GM23338 (cell line): Measurements from ENCODE around the gene SVIL.

Experiments used
- CREB1 ChIP-seq: fragments of 250-450 bp; sonication (Bioruptor Pico); IDR thresholded peaks from 2 replicates; pipeline ENCODE4 v1.5.0; 2020; ENCODE audit warnings: low read depth, mild to moderate bottlenecking, moderate library complexity
- CTCF ChIP-seq, 2 experiments: fragments of 200-600 bp in 1 of 2; sonication (generic) in 1 of 2; conservative IDR thresholded peaks; 2 replicates each; pipeline versions ENCODE4 v1.5.1 to v1.6.1; 2016 to 2017; ENCODE audit warnings: antibody characterized with exemption in 2 of 2, low read depth in 2 of 2, mild to moderate bottlenecking in 2 of 2, moderate library complexity in 1 of 2
- EZH2 ChIP-seq: fragments of 200-600 bp; sonication (generic); IDR thresholded peaks from one replicate; pipeline ENCODE4 v1.8.0; 2017; ENCODE audit warnings: antibody characterized with exemption, mild to moderate bottlenecking, low read depth; ENCODE audit not compliant: unreplicated experiment
- EZH2phosphoT487 ChIP-seq: fragments of 200-600 bp; sonication (generic); IDR thresholded peaks from one replicate; pipeline ENCODE4 v1.8.1; 2018; ENCODE audit warnings: antibody characterized with exemption; ENCODE audit not compliant: unreplicated experiment
- JUNB ChIP-seq: IDR thresholded peaks from one replicate; pipeline ENCODE4 v1.6.1; 2016; ENCODE audit warnings: antibody characterized with exemption; ENCODE audit not compliant: unreplicated experiment
- POLR2AphosphoS5 ChIP-seq: IDR thresholded peaks from 2 replicates; pipeline ENCODE4 v1.6.1; 2016; ENCODE audit warnings: antibody characterized with exemption, low read depth
- REST ChIP-seq: IDR thresholded peaks from one replicate; pipeline ENCODE4 v1.6.1; 2018; ENCODE audit warnings: antibody characterized with exemption; ENCODE audit not compliant: unreplicated experiment
- ZNF114 ChIP-seq: fragments of 250-450 bp; sonication (Bioruptor Pico); IDR thresholded peaks from 2 replicates; pipeline ENCODE4 v1.5.0; 2020; ENCODE audit warnings: mild to moderate bottlenecking, moderate library complexity
- ZNF331 ChIP-seq: fragments of 250-450 bp; sonication (Bioruptor Pico); IDR thresholded peaks from 2 replicates; pipeline ENCODE4 v1.5.0; 2020; ENCODE audit warnings: low read depth, mild to moderate bottlenecking, moderate library complexity
- ZNF462 ChIP-seq: fragments of 250-450 bp; sonication (Bioruptor Pico); IDR thresholded peaks from 2 replicates; pipeline ENCODE4 v1.5.0; 2020; ENCODE audit warnings: mild to moderate bottlenecking, moderate library complexity

- no peak for TF ChIP-seq CTCF (conservative IDR thresholded peaks at IDR 0.05; ENCODE audit: low read depth in 2 of 2)
- TF ChIP-seq EZH2, result no peak
- TF ChIP-seq REST, result no peak
- TF ChIP-seq CREB1 (CRISPR knock-in tag), result no peak
- no peak for TF ChIP-seq POLR2AphosphoS5
- no peak for TF ChIP-seq JUNB
- no peak for TF ChIP-seq ZNF331 (CRISPR knock-in tag)
- no peak for TF ChIP-seq ZNF114 (CRISPR knock-in tag)
- no peak for TF ChIP-seq ZNF462
- no peak for TF ChIP-seq EZH2phosphoT487
Measured at GRCh38 chr10:29608476-29609301, 26.1 kb downstream of the SVIL start.
